Central memory CD8-positive, alpha-beta T cell (primary cell): ENCODE results near the gene PIK3R1.

Source experiments
- ATAC-seq: fragments of 150-1000 bp; cut with Tn5 transposase; replicated peaks from 2 replicates; pipeline ENCODE4 v1.10.0; 2022; ENCODE audit warnings: mild to moderate bottlenecking, moderate FRiP score, moderate number of reproducible peaks; ENCODE audit not compliant: poor library complexity, severe bottlenecking; ENCODE audit errors: extremely low read depth
- DNase-seq, 2 donors: peaks; one replicate each; pipeline ENCODE4 v3.0.0; 2021; ENCODE audit warnings: low spot score in 2 of 2
- H3K27ac Mint-ChIP-seq: one replicate; pipeline ENCODE4 v1.8.0; 2022; ENCODE audit warnings: low read depth, mild to moderate bottlenecking, moderate library complexity, mixed read lengths
- H3K27me3 Mint-ChIP-seq: one replicate; pipeline ENCODE4 v1.8.0; 2022; ENCODE audit warnings: mixed read lengths
- H3K36me3 Mint-ChIP-seq: one replicate; pipeline ENCODE4 v1.8.0; 2022; ENCODE audit warnings: mild to moderate bottlenecking, moderate library complexity, mixed read lengths; ENCODE audit not compliant: insufficient read depth
- H3K4me1 Mint-ChIP-seq: one replicate; pipeline ENCODE4 v1.8.0; 2022; ENCODE audit warnings: mixed read lengths
- H3K4me3 Mint-ChIP-seq: one replicate; pipeline ENCODE4 v1.8.0; 2022; ENCODE audit warnings: mild to moderate bottlenecking, moderate library complexity, mixed read lengths
- H3K9me3 Mint-ChIP-seq: one replicate; pipeline ENCODE4 v1.8.0; 2022; ENCODE audit warnings: mixed read lengths

Gene PIK3R1

GRCh38 chr5:68182094-68182493, 33.5 kb upstream of the PIK3R1 start:
- no peak overlapping the region for H3K27ac Mint-ChIP-seq
- no peaks in the 10 kb centered on the region for H3K27me3 Mint-ChIP-seq
- ATAC-seq: no peak
- H3K36me3 Mint-ChIP-seq: no peaks in the 10 kb centered on the region
- peaks cover 6% of the 10 kb centered on the region for H3K4me1 Mint-ChIP-seq
- H3K4me3 Mint-ChIP-seq: no peak overlapping the region
- DNase-seq: no peak
- no peaks in the 10 kb centered on the region for H3K9me3 Mint-ChIP-seq

- Mint-ChIP-seq H3K27ac (no peak overlapping the region), H3K27me3 (no peaks in the 10 kb centered on the region), H3K4me1 (peaks cover 2% of the 10 kb centered on the region), H3K36me3 (no peaks in the 10 kb centered on the region), H3K9me3 (no peaks in the 10 kb centered on the region), H3K4me3 (no peak overlapping the region)
- no peak for DNase-seq
- ATAC-seq: no peak
These were observed 33.0 kb upstream of the PIK3R1 start for GRCh38 chr5:68182534-68182933.

GRCh38 chr5:68187268-68188055, 28.1 kb upstream of the PIK3R1 start:
- Mint-ChIP-seq H3K4me3 (no peak overlapping the region), H3K27me3 (no peaks in the 10 kb centered on the region), H3K27ac (no peak overlapping the region), H3K9me3 (no peaks in the 10 kb centered on the region), H3K4me1 (no peaks in the 10 kb centered on the region), H3K36me3 (no peaks in the 10 kb centered on the region)
- DNase-seq: no peak
- ATAC-seq: no peak

GRCh38 chr5:68189171-68189570, 26.4 kb upstream of the PIK3R1 start:
- Mint-ChIP-seq H3K9me3 (no peaks in the 10 kb centered on the region), H3K27me3 (no peaks in the 10 kb centered on the region), H3K4me3 (no peak overlapping the region), H3K4me1 (peaks cover 9% of the 10 kb centered on the region), H3K27ac (no peak overlapping the region), H3K36me3 (no peaks in the 10 kb centered on the region)
- DNase-seq (no peak), ATAC-seq (peak; percentile 67)

GRCh38 chr5:68189613-68190012, 25.9 kb upstream of the PIK3R1 start:
- ATAC-seq: no peak
- DNase-seq: no peak
- H3K27ac Mint-ChIP-seq: no peak overlapping the region
- peaks cover 13% of the 10 kb centered on the region for H3K4me1 Mint-ChIP-seq
- no peaks in the 10 kb centered on the region for H3K36me3 Mint-ChIP-seq
- H3K4me3 Mint-ChIP-seq: no peak overlapping the region
- no peaks in the 10 kb centered on the region for H3K27me3 Mint-ChIP-seq
- no peaks in the 10 kb centered on the region for H3K9me3 Mint-ChIP-seq

- peaks cover 13% of the 10 kb centered on the region for H3K4me1 Mint-ChIP-seq
- H3K4me3 Mint-ChIP-seq: no peak overlapping the region
- H3K27ac Mint-ChIP-seq: no peak overlapping the region
- H3K36me3 Mint-ChIP-seq: no peaks in the 10 kb centered on the region
- no peak for ATAC-seq
- no peaks in the 10 kb centered on the region for H3K27me3 Mint-ChIP-seq
- no peak for DNase-seq
- no peaks in the 10 kb centered on the region for H3K9me3 Mint-ChIP-seq
These were observed 24.9 kb upstream of the PIK3R1 start for GRCh38 chr5:68190619-68191018.

- DNase-seq (no peak), ATAC-seq (no peak)
- no peaks in the 10 kb centered on the region for H3K36me3 Mint-ChIP-seq
- H3K4me1 Mint-ChIP-seq: peaks cover 13% of the 10 kb centered on the region
- no peak overlapping the region for H3K27ac Mint-ChIP-seq
- H3K4me3 Mint-ChIP-seq: no peak overlapping the region
- no peaks in the 10 kb centered on the region for H3K9me3 Mint-ChIP-seq
- no peaks in the 10 kb centered on the region for H3K27me3 Mint-ChIP-seq
These were observed 24.3 kb upstream of the PIK3R1 start for GRCh38 chr5:68191083-68191791.

GRCh38 chr5:68192679-68193060, 22.9 kb upstream of the PIK3R1 start:
- no peak overlapping the region for H3K27ac Mint-ChIP-seq
- H3K4me3 Mint-ChIP-seq: no peak overlapping the region
- ATAC-seq (no peak), DNase-seq (no peak)
- H3K36me3 Mint-ChIP-seq: no peaks in the 10 kb centered on the region
- no peaks in the 10 kb centered on the region for H3K27me3 Mint-ChIP-seq
- no peaks in the 10 kb centered on the region for H3K9me3 Mint-ChIP-seq
- H3K4me1 Mint-ChIP-seq: peaks cover 13% of the 10 kb centered on the region

GRCh38 chr5:68193481-68194036, 22.0 kb upstream of the PIK3R1 start:
- no peak for DNase-seq
- Mint-ChIP-seq H3K27me3 (no peaks in the 10 kb centered on the region), H3K36me3 (no peaks in the 10 kb centered on the region), H3K4me3 (no peak overlapping the region), H3K9me3 (no peaks in the 10 kb centered on the region), H3K27ac (no peak overlapping the region), H3K4me1 (peaks cover 13% of the 10 kb centered on the region)
- ATAC-seq: no peak

- H3K27ac Mint-ChIP-seq: no peak overlapping the region
- DNase-seq: no peak
- no peaks in the 10 kb centered on the region for H3K27me3 Mint-ChIP-seq
- no peak overlapping the region for H3K4me3 Mint-ChIP-seq
- H3K9me3 Mint-ChIP-seq: no peaks in the 10 kb centered on the region
- ATAC-seq: no peak
- peaks cover 13% of the 10 kb centered on the region for H3K4me1 Mint-ChIP-seq
- H3K36me3 Mint-ChIP-seq: no peaks in the 10 kb centered on the region
These were observed 21.2 kb upstream of the PIK3R1 start for GRCh38 chr5:68194386-68194785.

- Mint-ChIP-seq H3K36me3 (no peaks in the 10 kb centered on the region), H3K27me3 (no peaks in the 10 kb centered on the region), H3K9me3 (no peaks in the 10 kb centered on the region), H3K27ac (no peak overlapping the region), H3K4me3 (no peak overlapping the region), H3K4me1 (peaks cover 13% of the 10 kb centered on the region)
- DNase-seq (no peak), ATAC-seq (no peak)
These were observed 20.4 kb upstream of the PIK3R1 start for GRCh38 chr5:68195137-68195536.

- Mint-ChIP-seq H3K27me3 (no peaks in the 10 kb centered on the region), H3K4me3 (no peak overlapping the region), H3K36me3 (no peaks in the 10 kb centered on the region), H3K27ac (no peak overlapping the region), H3K9me3 (no peaks in the 10 kb centered on the region), H3K4me1 (peaks cover 13% of the 10 kb centered on the region)
- DNase-seq: no peak
- no peak for ATAC-seq
These were observed 18.7 kb upstream of the PIK3R1 start for GRCh38 chr5:68196876-68197275.

GRCh38 chr5:68200288-68200687, 15.3 kb upstream of the PIK3R1 start:
- DNase-seq (no peak), ATAC-seq (no peak)
- Mint-ChIP-seq H3K27me3 (peaks cover 13% of the 10 kb centered on the region), H3K4me1 (no peaks in the 10 kb centered on the region), H3K9me3 (no peaks in the 10 kb centered on the region), H3K27ac (no peak overlapping the region), H3K36me3 (no peaks in the 10 kb centered on the region), H3K4me3 (no peak overlapping the region)
